Right forelimb (tissue), 1 donor: ENCODE results near the gene RTP2.

ENCODE experiments used
- DNase-seq: peaks from one replicate; pipeline ENCODE4 v3.0.0-alpha.2; 2018

Gene RTP2

DNA sequence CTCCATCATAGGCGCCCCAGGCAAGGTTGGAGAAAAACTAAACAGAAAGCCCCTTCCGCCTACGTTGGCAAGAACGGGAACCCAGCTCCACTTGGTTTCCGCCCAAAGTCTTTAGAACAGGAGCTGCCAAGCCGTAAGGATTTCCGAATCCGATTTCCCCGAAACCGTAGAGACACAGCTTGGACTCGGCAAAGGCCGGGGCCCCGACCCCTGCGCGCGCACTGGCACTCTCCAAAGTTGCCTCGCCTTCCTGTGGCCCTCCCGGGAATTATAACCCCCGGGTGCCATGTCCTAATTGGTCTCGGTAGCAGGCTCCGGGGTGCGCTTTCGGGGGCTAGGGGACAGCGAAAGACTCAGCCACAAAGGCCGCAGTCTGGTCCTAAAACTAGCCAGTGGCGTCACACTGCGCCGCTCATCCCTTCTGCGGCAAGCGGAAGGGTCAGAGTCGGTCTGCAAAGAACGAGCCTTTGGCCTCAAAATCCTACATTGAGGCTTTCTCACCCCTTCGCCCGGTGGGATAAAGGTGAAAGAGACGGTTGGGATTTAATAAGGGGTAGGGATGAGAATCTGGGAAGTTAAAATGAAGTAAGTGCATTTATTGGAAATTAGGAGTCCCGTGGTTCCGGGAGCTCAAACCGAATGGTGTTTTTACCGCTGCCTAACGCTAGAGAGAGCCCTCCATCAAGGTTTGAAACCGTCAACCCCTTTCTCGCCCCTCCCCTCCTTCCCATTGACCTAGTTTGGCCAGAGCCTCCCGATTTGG is 36.2 kb upstream of the RTP2 start:
- DNase-seq: peak; percentile 93

DNA sequence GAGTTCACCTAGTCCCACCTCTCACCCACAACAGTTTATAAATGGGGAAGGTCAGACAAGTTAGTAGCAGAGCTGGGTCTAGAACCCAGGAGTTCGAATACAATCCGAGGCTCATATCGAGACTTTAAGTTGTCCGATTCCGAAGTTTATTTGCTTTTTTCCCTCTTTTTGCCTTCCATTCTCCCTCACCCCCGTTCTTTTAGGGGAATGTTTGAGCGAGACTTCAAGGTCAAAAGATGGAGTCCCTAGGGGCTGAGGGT is 35.6 kb upstream of the RTP2 start:
- no peak for DNase-seq

DNA sequence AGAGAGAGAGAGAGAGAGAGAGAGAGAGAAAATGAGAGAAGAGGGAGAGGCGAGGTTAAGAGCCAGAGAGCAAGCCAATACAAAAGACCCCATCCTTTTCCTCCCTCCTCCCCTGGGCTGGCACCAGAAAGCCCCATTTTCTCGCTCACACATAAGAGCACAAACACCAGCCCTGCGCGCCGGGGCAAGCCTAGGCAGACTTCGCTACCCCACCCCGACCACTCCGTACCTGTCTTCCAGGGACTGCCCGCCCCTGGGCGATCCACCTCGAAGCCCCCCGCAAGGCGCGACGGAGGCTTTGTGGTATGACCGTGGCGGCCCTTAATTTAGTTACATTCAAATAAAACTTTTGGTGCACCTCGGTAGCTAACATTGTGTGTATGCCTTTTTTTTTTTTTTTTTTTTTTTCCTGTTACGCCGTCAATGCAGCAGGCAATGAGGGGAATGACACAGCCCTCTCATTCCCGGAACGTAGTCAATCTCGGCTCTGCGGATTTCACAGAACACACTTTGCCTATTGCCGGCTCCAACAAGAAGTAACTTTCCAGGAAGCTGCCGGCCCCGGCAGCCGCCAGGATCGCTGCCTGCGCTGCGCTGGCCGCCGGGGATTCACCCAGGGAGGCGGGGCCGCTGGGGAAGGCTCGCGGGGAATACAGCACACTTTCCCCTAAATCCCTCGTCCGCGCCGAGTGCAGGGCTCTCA is 35.2 kb upstream of the RTP2 start:
- peak; percentile 83 for DNase-seq

DNA sequence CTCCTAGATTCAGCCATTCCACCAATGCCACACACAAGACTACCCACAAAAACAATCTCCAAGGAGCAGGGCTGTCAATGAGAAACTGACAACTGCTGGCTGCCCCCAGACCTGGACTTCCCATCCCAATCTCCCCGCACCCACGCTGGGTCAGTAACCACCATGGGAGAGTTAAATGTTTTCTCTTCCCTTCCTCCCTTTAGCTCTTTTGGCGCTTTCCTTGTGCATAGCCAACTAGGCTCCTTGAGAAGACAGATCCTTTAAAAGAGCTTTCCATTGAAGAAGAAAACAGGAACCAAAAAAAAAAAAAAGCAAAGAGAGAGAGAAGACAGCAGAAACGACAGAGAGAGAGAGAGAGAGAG is 34.6 kb upstream of the RTP2 start:
- DNase-seq: no peak

DNA sequence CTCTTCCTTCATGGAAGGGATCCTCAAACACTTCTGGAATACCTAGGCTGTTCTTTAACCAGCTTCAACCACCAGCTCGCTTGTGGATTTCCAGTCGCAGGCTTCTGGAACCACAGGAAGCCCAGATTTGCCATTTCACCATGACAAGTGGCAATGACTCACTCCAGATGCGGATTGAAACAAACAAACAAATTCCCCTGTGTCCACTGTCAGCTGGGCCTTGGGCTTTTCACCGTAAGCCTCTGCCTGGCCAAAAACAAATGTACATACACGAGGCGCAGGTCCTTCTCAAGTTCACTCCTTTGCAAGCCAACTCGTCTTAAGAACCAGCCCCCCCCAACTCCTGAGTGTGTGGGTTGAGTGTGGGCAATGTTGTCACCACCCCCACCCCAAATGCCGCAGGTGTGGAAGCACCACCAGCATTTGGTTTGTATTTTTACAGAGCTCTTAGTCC is 34.1 kb upstream of the RTP2 start:
- DNase-seq: no peak

DNA sequence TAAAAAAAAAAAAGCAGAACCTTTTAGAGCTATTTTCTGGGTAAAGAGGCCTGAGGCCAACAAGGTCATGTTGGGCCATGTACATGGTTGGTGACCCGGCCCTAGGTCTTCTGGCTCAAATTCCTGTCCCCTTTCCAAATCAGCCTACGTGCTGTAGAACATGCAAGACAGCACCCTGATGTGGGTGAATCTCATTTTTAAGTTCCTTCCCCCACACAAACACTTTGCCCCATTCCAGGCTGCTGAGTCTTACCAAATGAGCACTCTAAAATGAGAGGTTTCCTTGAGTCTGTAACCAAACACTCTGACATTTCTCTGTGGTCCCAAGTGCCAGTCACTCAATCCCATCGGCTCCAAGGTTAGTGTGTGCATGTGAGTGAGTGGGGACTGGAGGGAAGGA is 33.5 kb upstream of the RTP2 start:
- no peak for DNase-seq

DNA sequence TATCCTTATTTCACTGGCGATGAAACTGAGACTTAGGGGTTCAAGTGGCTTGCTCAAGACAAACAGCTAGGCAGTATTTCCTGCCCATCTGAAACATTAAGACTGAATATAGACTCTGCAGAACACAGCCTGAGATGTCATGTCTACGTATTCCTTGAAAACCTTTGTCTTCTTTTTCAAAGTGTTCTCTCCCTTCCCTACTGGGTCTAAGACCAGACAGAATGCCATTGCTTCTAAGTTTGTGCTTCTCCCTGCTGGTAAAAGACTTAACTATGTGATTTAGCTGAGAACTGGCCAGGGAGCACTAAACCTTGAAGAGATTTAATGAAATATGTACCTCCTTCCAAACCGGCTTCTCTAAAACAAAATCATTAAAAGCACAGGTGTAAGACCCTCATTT is 33.0 kb upstream of the RTP2 start:
- DNase-seq: no peak

DNA sequence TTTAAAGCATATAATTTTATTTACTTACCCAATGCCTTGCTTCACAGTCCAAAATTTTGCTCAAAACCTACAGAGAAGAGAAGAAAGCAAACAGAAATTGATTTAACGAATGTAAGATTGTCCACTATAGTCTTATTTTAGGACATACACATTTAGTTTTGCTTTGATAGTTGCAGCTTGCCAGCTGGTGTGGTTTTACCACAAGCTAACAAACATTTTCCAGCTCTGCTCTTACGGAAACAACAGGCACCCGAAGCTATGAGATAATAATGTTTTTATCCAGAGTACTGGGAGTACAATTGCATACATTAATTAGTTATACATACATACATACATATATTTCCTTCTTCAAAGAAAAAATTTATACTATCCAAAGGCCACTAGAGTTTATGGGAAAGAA is 32.5 kb upstream of the RTP2 start:
- DNase-seq: no peak

DNA sequence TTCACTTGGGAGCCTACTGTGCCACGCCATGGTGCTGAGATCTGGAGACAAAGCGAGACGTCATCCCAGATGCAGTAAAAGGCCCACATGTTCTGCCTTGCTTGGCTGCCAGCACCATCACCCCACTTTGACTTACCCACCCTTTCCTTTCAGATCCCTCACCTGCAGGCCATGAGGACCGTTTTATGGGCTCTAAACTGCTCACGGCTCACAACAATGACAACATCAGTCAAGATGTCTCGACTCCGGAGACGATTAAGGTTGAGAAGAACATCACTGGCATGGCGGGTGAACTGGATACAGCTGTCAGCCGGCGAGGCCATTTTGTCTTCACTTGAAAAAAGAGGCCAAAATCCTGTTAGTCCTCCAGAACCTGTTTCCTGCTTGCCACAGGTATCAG is 31.0 kb upstream of the RTP2 start:
- no peak for DNase-seq

DNA sequence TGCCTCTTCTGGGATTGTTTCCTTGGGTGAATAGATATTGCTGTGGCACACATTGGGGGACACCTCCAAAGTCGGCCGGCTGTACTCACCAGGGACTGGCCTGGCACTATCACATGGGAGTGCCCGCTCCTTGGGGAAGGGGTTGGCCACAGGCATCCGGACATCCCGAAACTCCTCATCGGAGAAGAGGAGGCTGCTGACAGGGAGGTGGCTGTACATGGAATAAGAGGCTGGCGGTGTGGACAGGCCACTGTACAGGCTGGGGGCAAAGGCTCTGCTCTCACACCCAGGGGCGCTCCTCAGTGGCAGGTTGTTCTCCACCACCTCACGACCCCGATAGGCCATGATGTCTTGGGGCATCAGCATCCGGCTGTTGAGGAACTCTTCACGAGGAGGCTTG is 27.2 kb upstream of the RTP2 start:
- DNase-seq: no peak

DNA sequence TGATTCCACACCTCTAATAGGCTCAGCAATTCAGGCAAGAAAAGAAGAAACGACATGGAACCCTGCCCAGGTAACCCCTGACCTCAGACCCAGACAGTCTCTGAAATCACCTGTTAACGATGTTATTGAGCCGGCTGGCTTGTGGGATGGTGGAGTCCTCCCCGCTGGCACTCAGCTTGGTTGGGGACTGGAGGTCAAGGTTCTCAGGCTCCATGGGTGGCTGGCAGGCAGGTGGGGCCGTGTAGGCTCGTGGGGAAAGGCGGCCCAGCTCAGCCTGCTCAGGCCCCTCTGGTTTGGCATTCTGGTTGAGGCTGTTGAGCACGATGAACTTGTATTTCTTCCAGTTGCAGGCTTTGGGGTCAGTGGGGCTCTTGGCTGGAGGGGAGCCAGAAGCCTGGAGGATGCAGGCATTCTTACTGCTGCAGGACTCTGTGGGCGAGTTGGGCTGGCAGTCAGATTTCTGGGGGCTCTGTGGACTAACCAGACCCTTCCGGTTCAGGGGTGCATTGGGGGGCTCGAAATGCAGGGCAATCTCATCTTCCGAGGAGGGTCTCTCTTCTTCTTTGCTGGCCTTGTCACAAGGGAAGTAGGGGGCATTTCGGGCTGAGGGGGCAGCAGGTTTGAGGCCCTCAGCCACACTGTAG is 26.7 kb upstream of the RTP2 start:
- no peak for DNase-seq

DNA sequence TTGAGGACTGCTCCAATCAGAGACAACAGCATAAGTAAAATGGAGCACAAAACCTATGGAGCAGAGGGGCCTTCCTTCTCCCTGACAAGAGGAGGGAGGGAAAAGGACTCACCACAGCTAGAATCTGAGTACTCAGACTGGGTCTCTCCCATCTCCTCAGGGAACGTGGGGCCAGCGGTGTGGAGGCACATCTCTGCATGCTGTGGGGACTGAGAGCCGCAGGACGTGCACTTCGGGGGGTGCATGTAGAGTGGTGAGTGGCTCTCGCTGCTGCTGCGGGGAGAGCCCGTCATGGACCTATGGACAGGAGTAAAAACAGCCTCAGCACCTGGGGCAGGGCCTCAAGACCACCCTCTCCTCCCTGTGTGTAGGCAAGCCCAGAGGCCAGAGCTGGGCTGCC is 25.9 kb upstream of the RTP2 start:
- DNase-seq: no peak

DNA sequence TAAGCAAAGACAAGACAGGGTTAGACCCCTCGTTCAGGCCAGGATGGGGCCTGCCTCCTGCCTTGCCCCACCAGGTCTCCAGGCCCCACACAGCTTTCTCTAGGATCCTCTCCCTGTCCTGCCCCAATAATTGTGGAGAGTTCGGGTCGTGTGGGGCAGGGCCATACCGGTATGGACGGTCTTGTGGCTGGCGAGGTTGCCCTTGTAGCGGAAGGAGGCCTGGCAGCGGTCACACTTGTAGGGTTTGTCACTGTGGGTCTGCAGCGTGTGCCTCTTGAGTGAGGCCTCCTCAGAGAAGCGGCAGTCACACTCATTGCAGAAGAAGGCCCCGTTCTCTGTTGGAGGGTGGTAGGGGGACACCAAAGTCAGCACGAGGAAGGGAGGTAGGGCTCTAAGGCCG is 24.2 kb upstream of the RTP2 start:
- no peak for DNase-seq

DNA sequence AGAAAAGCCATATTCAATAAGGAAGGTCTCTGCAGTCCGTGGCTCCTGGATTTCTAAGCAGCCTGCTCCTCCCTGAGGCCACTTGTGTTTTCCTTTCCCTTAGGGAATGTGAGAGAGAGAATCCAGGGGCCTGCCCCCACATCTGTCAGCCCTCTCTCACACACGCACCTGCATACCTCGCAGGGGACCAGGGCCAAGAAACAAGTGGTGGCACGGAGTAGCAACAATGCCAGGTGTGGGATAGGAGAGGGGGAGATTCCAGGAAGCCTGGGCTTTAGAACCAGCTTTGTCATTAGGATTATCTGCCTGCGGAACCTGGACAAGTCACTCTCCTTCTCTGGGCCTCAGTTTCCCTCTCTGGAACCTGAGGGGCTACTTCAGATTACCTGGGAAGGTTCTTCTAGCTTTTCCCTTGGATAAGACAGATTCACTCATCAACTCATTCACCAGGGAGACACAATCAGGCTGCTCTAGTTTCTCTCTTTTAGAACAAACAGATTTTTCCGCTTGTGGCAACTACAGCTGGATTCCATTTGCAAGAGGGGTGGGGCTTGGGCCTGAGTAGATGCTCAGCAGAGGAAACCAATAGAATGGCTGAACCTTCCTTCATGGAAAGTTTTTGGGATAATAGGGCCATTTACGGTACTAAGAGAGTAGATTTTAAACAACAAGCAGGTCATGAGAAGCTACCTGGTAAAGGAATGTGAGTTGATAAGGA is 23.5 kb upstream of the RTP2 start:
- DNase-seq: no peak

DNA sequence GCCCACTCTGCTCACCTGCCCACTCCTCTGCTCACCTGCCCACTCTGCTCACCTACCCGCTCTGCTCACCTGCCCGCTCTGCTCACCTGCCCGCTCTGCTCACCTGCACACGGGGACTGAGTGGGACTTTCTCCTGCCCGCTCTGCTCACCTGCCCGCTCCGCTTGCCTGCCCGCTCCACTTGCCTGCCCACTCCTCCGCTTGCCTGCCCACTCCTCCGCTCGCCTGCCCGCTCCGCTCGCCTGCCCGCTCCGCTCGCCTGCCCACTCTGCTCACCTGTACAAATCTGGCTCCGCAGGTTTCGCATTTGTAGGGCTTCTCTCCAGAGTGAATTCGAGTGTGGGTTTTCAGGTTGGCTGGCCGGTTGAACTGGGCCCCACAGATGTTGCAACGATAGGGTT is 22.9 kb upstream of the RTP2 start:
- DNase-seq: no peak

DNA sequence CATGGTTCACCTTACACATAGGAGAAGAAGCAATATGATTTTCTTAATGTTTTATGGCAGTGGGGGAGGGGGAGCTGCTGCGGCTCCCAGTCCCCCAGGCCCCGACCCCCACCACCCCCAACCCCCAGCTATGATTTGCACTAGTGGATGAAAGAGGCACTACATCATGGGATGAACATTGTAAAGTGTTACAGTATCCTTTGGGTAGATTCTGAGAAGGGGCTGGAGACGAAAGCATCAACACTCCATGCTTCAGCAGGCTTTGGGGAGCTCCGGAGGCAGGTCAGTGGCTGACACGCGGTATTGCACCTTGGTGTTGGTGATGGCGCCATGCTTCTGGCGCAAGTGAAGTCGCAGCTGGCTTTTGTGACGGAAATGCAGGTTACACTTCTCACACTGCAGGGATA is 19.9 kb upstream of the RTP2 start:
- DNase-seq: no peak

DNA sequence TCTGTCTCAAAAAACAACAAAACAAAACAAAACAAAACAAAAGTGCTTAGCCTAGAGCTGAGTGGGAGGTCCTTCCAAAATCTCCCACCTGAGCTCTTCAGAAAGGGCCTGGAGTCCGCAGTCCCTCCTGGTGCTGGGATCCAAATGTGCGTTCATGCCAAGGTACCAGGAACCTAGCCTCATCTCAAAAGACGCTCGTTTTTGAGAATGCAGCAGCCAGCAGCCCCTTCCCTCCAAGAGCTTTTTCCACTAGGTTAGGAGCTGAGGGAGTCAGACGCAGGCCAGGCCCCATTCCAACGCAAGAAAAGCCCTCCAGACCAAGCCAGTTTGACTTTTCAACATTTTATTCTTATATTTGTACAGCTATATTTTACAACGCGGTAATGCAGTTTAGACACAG is 18.7 kb upstream of the RTP2 start:
- no peak for DNase-seq

DNA sequence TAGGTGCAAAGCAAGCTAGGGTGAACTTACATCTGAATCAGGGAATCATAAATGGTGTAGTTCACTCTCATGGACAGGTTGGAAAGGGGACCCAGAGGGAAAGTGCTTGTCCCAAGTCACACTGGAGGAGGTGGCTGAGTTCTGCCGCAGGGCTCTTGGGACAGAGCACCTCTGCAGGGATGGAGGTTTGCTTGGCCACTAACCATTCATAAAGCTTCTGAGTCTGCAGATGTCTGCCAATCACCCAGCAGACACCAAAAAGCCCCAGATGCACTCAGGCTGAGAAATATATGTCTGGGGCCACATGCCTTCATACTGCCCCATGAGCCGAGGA is 17.9 kb upstream of the RTP2 start:
- no peak for DNase-seq

DNA sequence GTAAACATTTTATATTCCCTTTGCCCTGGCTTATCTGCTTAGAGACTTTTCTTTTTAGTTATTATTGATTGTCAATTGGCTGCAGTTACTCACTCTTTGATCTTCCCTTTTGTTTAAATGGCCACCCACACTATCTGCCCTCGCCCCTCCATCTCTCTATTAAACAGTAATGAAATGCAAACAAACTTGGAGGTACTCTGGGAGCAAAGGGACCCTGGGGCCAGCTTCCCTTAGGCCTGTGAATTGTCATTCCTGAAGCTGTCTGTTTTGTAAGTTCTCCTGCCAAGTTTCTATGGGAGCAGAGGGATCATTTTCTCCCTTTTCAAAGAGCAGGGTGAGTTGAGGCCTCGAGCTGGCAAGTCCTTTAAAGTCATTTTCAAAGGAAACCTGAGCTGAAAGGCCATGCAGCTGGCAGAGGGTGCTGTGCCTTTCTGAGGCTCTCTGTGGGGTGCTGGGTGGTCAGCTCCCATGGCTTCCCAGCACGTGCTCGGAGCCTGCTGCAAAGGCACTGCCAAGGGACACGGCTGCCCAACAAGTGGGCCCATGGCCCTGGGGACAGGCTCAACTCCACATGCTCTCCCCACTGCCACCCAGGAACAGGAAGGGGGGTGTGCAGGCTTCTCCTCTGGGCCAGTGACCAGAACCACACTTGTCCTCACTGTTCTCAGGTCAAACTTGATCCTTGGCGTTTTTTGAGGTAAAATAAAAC is 17.4 kb upstream of the RTP2 start:
- DNase-seq: no peak

DNA sequence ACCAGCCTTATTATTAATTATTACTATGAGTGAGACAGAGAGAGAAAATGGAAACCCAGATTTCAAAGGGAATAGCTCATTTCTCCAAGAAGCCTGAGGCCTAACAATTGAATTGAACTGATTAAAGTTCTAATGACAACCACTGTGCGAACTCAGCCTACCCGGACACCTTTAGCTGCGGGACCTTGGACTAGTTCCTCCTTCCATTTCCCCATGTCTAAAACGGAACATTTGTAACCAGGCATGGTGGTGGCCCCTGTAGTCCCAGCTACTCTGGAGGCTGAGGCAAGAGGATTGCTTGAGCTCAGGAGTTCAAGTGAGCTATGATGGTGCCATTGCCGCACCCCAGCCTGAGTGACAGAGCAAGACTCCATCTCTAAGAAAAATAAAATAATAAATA is 16.4 kb upstream of the RTP2 start:
- DNase-seq: no peak

DNA sequence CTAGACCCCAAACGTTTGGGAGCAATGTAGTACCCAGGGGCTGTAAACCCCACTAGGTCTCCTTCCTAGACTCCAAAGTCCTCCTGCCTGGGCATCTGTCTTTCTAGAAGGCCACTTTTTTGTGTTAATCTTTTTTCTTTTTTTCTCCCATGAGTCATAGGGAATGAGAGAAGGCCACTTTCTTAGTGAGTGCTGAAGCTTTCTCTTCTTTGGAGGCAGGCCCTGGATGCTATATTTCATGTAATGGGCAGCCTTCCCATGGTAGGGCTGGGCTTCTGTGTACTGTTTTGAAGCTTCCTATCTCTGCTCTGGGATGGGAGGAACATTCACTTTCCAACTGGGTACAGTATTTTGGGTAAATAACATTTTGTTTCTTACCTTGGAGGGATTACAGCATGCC is 15.2 kb upstream of the RTP2 start:
- DNase-seq: no peak

DNA sequence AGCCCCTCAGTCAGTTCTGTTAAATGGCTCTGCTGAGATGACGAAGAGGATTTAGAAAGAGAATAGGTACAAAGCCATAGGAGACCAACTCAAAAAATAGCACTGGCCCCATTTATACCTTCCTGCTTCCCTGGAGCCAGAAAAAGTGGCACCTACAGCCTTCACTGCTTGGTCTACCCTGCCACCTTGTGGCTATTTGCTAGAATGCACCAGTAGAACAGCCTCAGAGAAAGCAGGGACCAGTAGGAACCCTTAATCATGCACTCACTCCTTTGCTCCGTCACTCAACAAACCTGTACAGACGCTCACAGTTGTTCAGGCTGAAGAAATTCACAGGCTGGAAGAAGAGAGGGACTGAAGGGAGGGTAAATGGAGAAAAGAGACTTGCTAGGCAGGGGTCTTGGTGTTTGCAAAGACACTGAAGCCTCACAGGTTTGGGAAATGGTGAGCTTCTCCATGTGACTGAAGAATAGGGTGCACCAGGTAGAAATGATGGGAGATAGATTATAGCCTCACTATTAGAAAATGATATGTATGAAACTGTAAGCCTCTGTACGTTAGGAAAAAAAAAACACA is 12.1 kb upstream of the RTP2 start:
- DNase-seq: peak; percentile 74

DNA sequence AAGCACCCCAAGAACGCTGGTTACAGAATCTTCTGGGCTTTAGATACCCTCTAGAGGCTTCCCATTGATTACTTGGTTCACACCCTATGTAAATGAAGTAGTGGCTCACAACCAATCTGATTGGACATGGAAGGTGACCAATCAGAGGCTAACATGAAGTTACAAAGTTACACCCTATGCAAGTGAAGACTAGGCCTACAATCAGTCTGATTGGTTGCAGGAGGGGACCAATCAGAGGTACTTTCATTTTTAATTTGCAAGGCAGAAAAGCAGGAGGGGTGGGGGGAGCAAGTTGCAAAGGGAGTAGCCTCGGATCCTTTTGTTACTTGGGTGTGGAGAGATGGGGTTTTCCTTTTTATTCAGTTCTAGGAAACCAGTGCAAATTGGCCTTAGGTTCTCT is 11.1 kb upstream of the RTP2 start:
- DNase-seq: no peak
